ENCODE results near the gene LHX4. TPM values are rescaled to one million over a fixed set of nuclear protein-coding genes. Genes with fewer than 3 reads are reported as not detected.
A peak's percentile ranks its signal among the peaks of the same experiment; 100 is the strongest.

Gene LHX4
- polyA plus RNA-seq, 6 donors from 2014 or later: 0.12 to 0.42 (median 0.23) TPM; not detected in 1

DNA sequence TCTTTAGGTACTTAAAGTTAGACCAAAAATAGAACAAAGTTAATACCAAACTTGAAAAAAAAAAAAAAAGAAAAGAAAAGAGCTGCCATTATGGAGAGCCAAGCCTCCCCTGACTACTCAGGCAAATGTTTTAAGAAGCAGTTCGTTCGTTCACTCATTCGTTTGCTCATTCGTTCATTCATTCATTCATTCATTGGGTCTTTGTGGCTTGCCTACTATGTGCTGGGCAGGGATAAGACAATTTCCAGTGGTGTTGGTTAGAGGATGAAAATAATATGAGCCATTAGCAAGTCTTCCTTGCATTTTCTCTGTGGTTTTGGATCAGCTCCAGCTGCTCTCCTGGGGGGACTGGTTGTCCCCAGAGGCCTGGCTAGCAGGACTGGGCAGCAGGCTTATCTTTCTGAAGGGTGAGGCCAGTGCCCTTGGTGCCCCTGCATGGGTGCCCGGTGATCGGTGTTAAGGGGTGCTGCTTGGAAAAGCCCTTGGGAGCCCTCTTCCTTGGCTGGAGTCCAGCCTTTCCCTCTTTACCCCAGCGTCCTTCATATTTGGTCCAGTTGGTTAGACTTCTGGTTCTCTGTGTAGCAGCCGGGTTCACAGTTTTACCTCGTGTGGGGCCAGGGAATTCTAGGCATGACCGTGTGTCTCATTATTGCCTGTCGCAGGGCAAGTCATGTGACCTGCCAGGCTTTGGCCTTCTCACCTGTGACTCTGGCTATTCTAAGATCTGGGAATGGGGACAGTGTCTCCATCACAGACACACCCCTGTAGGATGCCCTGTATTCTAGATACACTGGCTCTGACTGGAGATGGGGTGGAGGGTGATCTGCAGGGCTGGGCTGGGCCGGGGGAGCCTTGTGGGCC is 32.8 kb downstream of the LHX4 start:
- no peaks in the 10 kb centered on the region for H3K36me3 Mint-ChIP-seq
- no peaks in the 10 kb centered on the region for H3K9me3 Mint-ChIP-seq
- DNase-seq (no peak), ATAC-seq (ENCODE audit: low read depth in 2 of 2) (no peak)
- H3K4me3 Mint-ChIP-seq: peak overlapping the region in 1 of 8 donors; percentile 40
- no peaks in the 10 kb centered on the region for H3K4me1 Mint-ChIP-seq
- H3K27ac Mint-ChIP-seq: no peak overlapping the region
- H3K27me3 Mint-ChIP-seq: peaks cover 7 to 30% (median 24%) of the 10 kb centered on the region in 3 donors

GRCh38 chr1:180264595-180264994 is 34.5 kb downstream of the LHX4 start:
- Mint-ChIP-seq H3K36me3 (no peaks in the 10 kb centered on the region), H3K9me3 (no peaks in the 10 kb centered on the region), H3K4me3 (no peak overlapping the region), H3K27me3 (peaks cover 0 to 13% (median 6%) of the 10 kb centered on the region in 3 donors), H3K4me1 (peaks cover 0 to 4% (median 0%) of the 10 kb centered on the region in 3 donors), H3K27ac (no peak overlapping the region)
- ATAC-seq (ENCODE audit: low read depth in 2 of 2) (no peak), DNase-seq (no peak)

DNA sequence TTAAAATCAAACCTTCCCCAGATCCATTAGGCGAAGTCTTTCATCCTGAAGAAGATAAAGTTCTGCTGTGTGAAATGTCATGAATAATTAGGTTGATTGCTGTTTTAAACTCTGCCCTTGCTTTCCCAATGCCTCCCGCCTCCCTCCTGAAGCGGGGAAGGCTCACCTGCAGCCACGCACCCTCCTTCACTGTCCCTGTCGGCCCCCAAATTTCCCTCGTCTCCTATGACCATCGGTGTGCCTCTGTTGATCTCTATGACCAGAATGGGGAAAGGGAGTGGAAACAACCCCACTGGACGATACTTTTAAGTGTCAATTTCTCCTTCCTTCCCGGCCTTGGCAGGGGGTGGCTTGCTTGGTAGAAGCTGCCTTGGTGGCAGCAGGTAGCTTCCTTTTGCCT is 35.1 kb downstream of the LHX4 start:
- Mint-ChIP-seq H3K27ac (no peak overlapping the region), H3K9me3 (no peaks in the 10 kb centered on the region), H3K4me3 (no peak overlapping the region), H3K36me3 (no peaks in the 10 kb centered on the region), H3K4me1 (peaks cover 0 to 4% (median 0%) of the 10 kb centered on the region in 3 donors), H3K27me3 (peaks cover 0 to 7% (median under 1%) of the 10 kb centered on the region in 3 donors)
- DNase-seq (no peak), ATAC-seq (ENCODE audit: low read depth in 2 of 2) (no peak)

DNA sequence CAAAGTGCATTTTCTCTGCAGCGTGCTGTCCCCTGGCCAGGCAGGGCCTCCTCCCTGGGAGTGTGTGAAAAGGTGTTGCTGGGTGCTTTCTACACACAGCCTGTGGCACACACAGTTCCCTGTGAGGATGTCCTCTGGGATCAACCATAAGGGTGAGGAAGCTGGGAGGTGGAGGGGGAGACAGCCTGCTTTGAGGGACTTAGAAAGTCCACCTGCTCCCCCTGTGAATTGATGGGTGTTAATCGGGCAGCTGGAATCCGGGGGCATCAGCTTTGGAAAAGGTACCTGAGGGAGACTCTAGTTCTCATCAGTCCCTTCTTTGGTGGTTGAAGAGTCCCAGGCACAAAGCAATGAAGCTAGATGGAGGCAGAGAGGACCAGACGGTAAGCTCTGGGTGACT is 35.8 kb downstream of the LHX4 start:
- Mint-ChIP-seq H3K9me3 (no peaks in the 10 kb centered on the region), H3K27me3 (peaks cover 0 to 4% (median 0%) of the 10 kb centered on the region in 3 donors), H3K4me1 (peaks cover 0 to 7% (median 0%) of the 10 kb centered on the region in 3 donors), H3K36me3 (no peaks in the 10 kb centered on the region), H3K27ac (peak overlapping the region in 1 of 6 donors; percentile 52), H3K4me3 (peak overlapping the region in 1 of 8 donors; percentile 16)
- ATAC-seq (ENCODE audit: low read depth in 2 of 2): no peak
- DNase-seq: no peak

DNA sequence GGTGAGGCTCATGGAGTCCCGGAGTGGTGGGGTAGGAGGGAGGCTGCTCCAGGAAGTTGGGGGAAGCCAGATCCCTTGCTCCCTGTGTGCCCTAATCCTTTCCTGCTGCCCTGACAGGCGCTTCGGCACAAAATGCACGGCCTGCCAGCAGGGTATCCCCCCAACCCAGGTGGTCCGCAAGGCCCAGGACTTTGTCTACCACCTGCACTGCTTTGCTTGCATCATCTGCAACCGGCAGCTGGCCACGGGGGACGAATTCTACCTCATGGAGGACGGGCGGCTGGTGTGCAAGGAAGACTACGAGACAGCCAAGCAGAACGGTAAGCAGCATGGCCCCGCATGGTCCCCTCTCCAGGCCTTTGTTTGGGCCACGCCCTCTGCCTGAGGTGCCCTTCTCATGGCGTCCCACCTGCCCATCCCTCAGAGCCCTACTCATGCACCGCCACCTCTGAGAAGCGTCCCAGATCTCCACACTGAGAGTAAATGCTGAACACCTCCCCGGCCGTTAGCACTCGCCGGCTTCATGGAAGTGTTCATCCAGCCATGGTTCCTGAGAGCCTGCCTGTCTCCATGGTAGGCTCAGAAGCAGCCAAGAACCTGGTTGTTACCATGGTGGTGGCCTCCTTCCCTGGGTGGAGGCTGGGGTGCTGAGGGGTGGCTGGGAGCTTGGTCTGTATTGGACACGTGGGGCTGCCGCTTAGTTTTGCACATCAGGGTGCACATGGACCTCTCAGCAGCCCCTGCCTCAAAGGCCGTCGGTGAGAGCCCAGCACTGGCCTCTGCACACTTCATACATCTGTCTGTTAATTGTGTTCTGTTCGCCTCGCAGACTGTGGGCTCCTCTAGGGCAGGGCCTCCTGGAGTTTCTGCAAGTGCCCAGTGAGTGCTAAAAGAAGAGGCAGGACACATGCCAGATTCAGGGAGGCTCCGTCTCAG is 36.5 kb downstream of the LHX4 start:
- DNase-seq: no peak
- Mint-ChIP-seq H3K27me3 (no peaks in the 10 kb centered on the region), H3K9me3 (no peaks in the 10 kb centered on the region), H3K4me1 (peaks cover 0 to 8% (median 0%) of the 10 kb centered on the region in 3 donors), H3K4me3 (no peak overlapping the region), H3K36me3 (no peaks in the 10 kb centered on the region), H3K27ac (peak overlapping the region in 1 of 6 donors; percentile 33)
- no peak for ATAC-seq (ENCODE audit: low read depth in 2 of 2)

GRCh38 chr1:180267211-180267561 is 37.1 kb downstream of the LHX4 start:
- ATAC-seq (ENCODE audit: low read depth in 2 of 2) (no peak), DNase-seq (no peak)
- Mint-ChIP-seq H3K27ac (no peak overlapping the region), H3K9me3 (no peaks in the 10 kb centered on the region), H3K27me3 (no peaks in the 10 kb centered on the region), H3K4me3 (no peak overlapping the region), H3K36me3 (no peaks in the 10 kb centered on the region), H3K4me1 (peaks cover 0 to 8% (median 0%) of the 10 kb centered on the region in 3 donors)

- Mint-ChIP-seq H3K4me3 (no peak overlapping the region), H3K27ac (no peak overlapping the region), H3K4me1 (peaks cover 0 to 8% (median 0%) of the 10 kb centered on the region in 3 donors), H3K27me3 (no peaks in the 10 kb centered on the region), H3K36me3 (no peaks in the 10 kb centered on the region), H3K9me3 (no peaks in the 10 kb centered on the region)
- DNase-seq (no peak), ATAC-seq (ENCODE audit: low read depth in 2 of 2) (no peak)
These were observed 37.9 kb downstream of the LHX4 start for GRCh38 chr1:180267761-180268555.

DNA sequence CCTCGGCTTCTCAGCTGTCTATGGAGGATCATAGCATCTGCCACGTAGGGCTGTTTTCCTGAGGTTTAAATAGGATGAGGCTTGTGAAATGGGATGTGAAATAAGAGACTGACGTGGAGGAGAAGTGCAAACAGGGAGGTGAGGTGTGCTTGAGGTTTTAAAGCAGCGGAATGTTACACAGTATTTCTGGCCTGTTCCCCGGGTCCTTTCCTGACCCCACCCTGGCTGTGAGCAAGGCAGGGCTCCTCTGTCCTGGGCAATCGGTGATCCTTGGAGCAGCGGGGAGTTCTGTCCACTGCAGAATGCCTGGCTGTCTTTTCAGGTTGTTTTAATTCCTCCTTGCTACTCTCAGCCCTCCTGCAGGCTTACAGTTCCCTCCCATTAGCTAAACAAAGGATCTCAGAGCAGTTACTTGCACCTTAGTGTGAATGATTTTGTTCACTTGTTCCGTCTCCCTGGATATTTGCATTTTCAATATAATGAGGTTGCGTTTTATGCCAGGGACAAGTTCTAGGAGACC is 38.6 kb downstream of the LHX4 start:
- Mint-ChIP-seq H3K4me1 (peaks cover 0 to 8% (median 0%) of the 10 kb centered on the region in 3 donors), H3K27me3 (no peaks in the 10 kb centered on the region), H3K27ac (no peak overlapping the region), H3K9me3 (no peaks in the 10 kb centered on the region), H3K4me3 (no peak overlapping the region), H3K36me3 (peaks cover 0 to under 1% of the 10 kb centered on the region in 2 donors)
- ATAC-seq (ENCODE audit: low read depth in 2 of 2): no peak
- no peak for DNase-seq

- no peak for ATAC-seq (ENCODE audit: low read depth in 2 of 2)
- Mint-ChIP-seq H3K36me3 (peaks cover 0 to 9% of the 10 kb centered on the region in 2 donors), H3K27me3 (no peaks in the 10 kb centered on the region), H3K9me3 (no peaks in the 10 kb centered on the region), H3K27ac (peak overlapping the region in 3 of 6 donors; percentile 4 to 36 (median 33)), H3K4me1 (peaks cover 0 to 8% (median 0%) of the 10 kb centered on the region in 3 donors), H3K4me3 (no peak overlapping the region)
- no peak for DNase-seq
These were observed 39.8 kb downstream of the LHX4 start for GRCh38 chr1:180269645-180270529.

DNA sequence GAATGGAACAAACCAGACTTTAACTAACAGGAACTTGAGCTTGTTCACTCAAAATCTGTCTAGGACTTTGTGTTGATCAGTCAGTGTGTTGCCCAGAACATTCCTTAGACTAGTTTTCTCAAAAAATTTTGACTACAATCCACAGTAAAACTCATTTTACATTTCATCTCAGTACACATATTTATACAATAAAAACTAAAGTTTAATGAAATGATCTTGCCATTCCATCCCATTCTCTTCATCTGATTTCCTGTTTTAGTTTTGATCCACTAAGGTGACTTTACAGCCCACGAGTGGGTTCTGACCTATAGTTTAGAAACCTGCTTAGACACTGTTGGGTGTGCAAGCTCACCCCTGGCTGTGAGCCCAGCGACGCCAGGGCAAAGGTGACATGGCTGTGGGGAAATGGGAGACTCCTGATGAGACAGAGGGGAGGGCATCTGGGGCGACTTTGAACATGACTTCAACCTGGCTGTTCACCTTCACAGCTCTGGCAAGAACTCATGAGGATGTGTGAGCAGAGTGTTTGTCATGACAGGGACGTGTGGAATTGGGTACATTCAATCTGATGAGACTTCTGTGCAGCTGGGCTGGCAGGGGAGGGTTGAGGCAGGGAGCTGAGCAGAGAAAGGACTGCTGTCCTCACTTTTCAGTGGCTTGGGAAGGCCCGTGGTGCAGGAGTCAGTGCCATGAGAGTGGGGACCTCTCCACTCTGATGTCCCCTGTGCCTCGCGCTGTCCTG is 40.6 kb downstream of the LHX4 start:
- peaks cover 0 to 12% of the 10 kb centered on the region in 2 donors for H3K36me3 Mint-ChIP-seq
- no peaks in the 10 kb centered on the region for H3K9me3 Mint-ChIP-seq
- H3K27me3 Mint-ChIP-seq: no peaks in the 10 kb centered on the region
- DNase-seq (no peak), ATAC-seq (ENCODE audit: low read depth in 2 of 2) (no peak)
- peak overlapping the region in 2 of 6 donors; percentile 36 to 60 for H3K27ac Mint-ChIP-seq
- H3K4me3 Mint-ChIP-seq: no peak overlapping the region
- peaks cover 0 to 8% (median 0%) of the 10 kb centered on the region in 3 donors for H3K4me1 Mint-ChIP-seq

DNA sequence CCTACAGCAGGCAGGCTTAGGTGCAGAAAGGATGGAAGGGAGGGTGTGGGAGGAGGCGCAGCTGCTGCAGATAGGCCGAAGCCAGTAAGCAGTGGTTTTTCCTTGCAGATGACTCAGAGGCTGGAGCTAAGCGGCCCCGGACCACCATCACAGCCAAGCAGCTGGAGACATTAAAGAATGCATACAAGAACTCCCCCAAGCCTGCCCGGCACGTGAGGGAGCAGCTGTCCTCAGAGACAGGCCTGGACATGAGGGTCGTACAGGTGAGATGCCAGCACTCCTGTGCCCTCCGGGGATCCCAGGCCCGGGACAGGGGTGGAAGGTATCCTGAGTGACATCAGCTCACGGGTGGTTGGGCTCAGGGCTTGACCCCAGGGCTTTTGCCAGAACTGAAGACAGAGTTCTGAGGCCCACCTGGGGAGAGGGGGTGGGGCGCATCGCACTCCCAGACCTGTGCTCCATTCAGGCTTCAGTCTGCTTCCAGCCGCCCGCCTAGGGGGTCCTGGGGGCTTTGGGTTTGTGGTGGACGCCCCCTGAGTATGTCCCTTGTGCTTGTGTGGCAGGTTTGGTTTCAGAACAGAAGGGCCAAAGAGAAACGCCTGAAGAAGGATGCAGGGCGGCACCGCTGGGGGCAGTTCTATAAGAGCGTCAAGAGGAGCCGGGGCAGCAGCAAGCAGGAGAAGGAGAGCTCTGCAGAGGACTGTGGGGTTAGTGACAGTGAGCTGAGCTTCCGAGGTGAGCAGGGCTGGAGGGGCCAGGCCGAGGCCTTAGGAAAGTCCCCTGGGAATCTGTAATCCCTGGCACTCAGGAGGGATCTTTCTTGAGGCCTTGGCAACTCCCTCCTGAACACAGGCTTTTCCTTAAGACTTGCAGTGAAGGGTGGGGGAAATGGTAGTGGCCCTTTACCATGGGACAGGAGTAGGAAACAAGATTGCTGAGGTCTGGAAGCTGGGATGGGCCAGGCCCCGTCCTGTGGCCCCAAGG is 41.5 kb downstream of the LHX4 start:
- DNase-seq (no peak), ATAC-seq (ENCODE audit: low read depth in 2 of 2) (no peak)
- Mint-ChIP-seq H3K36me3 (peaks cover 0 to 12% of the 10 kb centered on the region in 2 donors), H3K27me3 (no peaks in the 10 kb centered on the region), H3K27ac (peak overlapping the region in 1 of 6 donors; percentile 47), H3K4me3 (no peak overlapping the region), H3K4me1 (peaks cover 0 to 8% (median 0%) of the 10 kb centered on the region in 3 donors), H3K9me3 (no peaks in the 10 kb centered on the region)
